HG03060 (cell line): Measurements from ENCODE around the gene ZBTB7A.
A peak's percentile ranks its signal among the peaks of the same experiment; 100 is the strongest.

ENCODE experiments used
- ATAC-seq: cut with Tn5 transposase; IDR thresholded peaks from one replicate; pipeline ENCODE4 v1.9.1; 2021; ENCODE audit warnings: low read depth, moderate number of reproducible peaks; ENCODE audit not compliant: unreplicated experiment

The ZBTB7A gene

DNA sequence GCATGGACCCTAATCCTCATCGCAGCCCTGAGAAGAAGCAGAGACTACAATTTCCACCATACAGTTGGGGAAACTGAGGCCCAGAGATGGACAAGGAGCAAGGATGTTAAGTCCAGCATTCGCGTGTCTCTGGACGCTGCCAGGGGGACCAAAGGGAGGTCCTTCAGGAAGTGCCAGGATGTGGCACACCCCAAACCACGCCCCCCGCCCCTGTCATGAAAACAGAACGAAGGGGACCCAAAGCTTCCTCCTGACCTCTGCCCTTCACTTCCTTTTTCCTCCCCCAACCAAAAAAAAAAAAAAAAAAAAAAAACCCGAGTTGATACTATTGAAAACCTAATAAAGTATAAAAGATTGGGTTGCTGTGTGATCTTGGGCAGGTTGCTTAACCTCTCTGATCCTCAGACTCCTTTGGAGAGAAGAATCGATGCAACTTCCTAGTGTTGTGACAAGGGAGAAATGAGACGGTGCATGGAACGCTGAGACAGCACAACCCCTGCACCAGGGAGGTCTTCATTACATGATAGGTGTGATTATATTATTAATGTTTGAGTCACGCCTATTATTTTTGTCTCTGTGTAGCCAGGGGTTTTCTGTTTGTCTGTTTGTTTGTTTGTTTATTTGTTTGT is 2.7 kb upstream of the ZBTB7A start:
- ATAC-seq, result no peak

DNA sequence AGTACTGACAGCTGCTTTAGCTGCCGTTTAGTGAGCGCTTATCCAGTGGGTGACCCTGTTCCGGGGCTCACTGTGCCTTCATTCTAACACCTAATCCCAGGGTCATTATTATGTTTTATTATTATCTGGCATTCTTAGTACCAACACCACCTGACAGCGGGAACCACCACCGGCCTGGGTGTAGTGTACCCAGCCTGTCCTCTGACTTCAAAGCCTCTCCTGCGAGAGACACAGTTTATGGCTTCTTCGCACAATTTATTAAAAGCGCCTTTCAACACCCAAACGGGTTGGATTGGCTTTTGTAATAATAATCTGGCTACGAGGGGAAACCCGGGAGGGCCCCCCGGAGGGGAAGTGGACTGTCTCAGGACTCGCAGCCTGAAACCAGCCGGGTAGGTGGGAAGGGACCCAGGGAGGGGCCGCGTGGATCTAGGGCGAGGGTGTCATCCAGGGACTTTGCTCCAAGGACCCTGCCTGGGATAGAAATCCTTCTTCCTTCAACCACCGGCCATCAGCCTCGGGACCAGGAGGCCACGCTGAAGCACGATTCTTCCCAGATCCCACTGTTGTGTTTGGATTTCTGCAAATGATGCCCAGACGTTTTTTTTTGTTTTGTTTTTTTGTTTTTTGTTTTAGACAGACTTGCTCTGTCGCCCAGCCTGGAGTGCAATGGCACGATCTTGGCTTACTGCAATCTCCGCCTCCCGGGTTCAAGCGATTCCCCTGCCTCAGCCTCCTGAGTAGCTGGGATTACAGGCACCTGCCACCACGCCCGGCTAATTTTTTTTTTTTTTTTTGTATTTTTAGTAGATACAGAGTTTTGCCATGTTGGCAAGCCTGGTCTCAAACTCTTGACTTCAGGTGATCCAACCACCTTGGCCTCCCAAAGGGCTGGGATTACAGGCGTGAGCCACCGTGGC is 1.6 kb upstream of the ZBTB7A start:
- no peak for ATAC-seq

DNA sequence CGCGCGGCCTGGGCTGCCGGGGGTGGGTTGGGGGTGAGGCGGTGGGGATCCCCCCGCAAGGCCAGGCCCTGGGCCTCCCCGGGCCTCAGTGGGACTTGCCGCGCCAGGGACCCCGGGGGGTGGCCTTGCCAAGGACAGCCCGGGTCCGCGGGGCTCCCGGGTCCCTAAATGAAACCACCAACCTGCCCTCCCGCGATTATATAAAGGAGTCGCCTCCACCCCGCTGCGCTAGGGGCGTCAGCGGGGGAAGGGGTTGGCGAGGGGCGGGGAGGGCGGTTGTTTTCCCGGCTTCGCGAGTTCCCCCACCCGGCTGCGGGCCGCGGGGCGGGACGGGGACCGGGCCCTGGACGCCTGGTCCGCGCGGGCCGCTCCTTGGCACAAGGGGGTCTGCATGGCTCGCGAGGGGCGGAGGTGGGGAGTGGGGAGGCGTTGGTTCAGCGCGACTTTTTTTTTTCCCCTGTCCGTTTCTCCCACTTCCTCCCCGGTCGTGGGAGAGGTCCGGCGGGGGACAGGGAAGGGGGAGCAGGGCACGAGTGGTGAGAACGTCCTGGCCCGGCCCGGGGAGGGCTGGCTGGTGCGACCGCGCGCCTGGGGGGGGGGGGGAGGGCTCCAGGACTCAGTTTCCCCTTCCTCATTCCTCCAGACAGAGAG is 822 bp upstream of the ZBTB7A start:
- ATAC-seq, result no peak

DNA sequence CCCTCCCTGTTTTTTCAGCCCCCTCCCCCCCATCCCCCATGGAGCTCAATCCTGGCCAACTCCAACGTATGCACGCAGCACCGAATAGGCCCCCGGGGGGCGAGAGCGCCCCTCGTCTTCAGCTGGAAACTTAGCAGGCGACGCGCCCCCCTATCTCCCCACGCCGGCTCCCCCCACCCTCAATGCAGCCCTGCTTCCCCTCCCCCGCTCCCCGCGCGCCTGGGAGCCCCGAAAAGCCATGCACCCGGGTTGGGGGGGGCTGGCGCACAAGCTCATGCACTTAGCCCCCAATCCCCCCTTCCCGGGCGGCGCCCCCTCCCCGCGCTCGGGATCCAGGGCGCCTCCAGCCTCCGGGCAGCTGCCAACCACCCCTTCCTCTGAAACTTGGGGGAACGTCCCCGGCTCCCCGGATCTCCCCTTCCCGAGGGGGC is 508 bp downstream of the ZBTB7A start:
- no peak for ATAC-seq

GRCh38 chr19:4065430-4066175 is 1.1 kb downstream of the ZBTB7A start:
- ATAC-seq, result peak; percentile 51

GRCh38 chr19:4064496-4065260 is 2.0 kb downstream of the ZBTB7A start:
- no peak for ATAC-seq

- ATAC-seq, result no peak
Observed at GRCh38 chr19:4064149-4064495, 2.6 kb downstream of the ZBTB7A start.

GRCh38 chr19:4063369-4064148 is 3.1 kb downstream of the ZBTB7A start:
- no peak for ATAC-seq

- no peak for ATAC-seq
Observed at GRCh38 chr19:4062419-4063368, 4.0 kb downstream of the ZBTB7A start.

- ATAC-seq, result no peak
Observed at GRCh38 chr19:4061683-4062418, 4.8 kb downstream of the ZBTB7A start.

- ATAC-seq, result no peak
Observed at GRCh38 chr19:4061178-4061682, 5.5 kb downstream of the ZBTB7A start.

DNA sequence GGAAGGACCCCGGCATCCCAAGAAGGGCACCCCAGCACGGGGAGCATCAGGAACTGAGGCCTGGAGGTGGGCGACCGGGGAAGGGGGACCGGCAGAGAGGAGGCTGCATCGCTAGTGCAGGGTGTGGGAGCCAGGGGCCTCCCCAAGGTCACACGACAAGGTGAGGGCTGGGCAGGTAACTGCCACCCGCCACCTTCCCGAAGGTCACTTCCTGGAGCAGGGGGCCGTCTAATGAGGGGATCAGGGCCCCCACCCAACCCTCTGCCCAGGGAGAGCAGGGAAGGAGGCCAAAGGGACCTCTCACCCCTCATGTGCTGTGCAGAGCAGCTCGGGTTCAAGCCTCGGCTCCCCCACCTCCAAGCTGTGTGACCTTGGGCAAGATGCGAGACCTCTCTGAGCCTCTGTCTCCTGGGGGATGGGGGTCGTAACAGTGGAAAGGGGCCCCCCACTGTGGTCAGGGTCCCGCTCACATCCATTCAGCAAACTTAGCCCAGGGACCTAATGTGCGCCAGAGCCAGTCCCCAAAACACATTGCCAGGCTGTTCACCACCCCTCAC is 6.0 kb downstream of the ZBTB7A start:
- ATAC-seq, result no peak

DNA sequence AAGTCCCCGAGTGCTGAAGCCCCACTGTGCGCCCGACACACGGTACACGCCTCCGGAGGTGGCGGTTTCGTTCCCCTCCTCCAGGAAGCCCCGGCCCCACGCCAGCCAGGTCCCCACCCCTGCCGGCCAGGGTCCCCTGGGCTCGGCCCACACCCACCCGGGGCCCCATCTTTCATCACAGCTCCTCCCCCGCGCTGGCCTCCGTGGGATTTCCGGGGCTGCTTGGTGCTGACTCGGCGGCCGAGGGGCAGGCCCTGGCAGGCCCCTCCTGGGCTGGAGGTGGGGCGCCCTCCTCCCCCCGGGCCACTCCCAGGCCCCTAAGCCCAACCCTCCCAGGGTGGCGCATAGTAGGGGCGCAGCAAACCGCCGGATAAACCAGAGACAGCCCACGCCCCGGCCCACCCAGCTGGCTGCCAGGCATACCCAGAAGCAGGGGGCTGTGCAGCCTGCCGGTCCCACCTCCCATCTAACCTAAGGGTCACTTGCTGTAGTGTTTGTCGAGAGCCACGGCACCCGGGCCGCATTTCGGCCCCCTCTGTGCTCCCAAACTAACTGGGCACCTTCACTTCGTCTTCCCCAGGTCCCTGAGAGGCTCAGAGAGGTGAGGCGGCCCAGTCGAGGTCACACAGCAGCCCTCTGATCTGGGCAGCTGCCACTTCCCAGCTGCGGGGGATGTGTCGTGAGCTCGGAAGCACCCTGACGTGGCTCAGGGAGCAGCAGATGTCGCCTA is 6.6 kb downstream of the ZBTB7A start:
- ATAC-seq, result no peak

DNA sequence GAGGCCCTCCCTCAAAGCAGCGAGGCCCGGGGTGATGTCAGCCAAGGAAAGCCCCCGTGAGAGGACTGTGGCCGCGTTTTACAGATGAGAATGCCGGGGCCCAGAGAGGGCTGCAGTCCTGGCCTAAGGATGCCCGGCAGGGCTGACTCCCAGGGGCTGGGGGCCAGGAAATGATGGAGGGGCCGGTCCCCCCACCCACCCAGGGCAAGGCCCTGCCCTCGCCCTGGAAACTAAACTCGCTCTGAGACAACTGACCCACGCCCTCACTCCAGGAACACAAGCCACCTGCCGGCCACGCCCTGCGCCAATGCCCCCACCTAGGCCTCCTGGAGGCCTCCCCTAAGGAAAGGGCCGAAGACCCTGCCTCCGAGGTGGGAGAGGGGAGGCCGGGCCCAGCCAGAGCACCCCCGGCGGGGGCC is 7.2 kb downstream of the ZBTB7A start:
- ATAC-seq, result no peak

- no peak for ATAC-seq
Observed at GRCh38 chr19:4058693-4059452, 7.8 kb downstream of the ZBTB7A start.
